K562 (cell line): ENCODE data around the gene EPHB2.

Experiments used
- BRF2 ChIP-seq: IDR thresholded peaks from 3 replicates; pipeline ENCODE4 v1.6.1; 2011; ENCODE audit warnings: borderline replicate concordance, mild to moderate bottlenecking; ENCODE audit not compliant: insufficient read length, insufficient read depth
- CCAR2 ChIP-seq: fragments of 200-400 bp; formaldehyde crosslinking; IDR thresholded peaks from 2 replicates; pipeline ENCODE4 v1.6.1; 2017; ENCODE audit warnings: mild to moderate bottlenecking, low read depth, low read length
- CTCF ChIP-seq, 3 experiments: IDR thresholded peaks in 2 of 3; conservative IDR thresholded peaks in 1 of 3; 2 replicates each; pipeline ENCODE4 v1.5.1; 2011 to 2012; ENCODE audit warnings: low read length in 3 of 3, mild to moderate bottlenecking in 3 of 3, control low read depth in 2 of 3, improper control_type of control experiment in 1 of 3, inconsistent platforms in 1 of 3, low read depth in 1 of 3, mixed read lengths in 1 of 3, moderate library complexity in 1 of 3; ENCODE audit not compliant: insufficient read depth in 2 of 3
- ELF1 ChIP-seq: fragments of 200-800 bp; sonication (Bioruptor generic); IDR thresholded peaks from 2 replicates; pipeline ENCODE4 v1.6.1; 2016; ENCODE audit warnings: missing genetic modification characterization, missing compliant biosample characterization
- EP300 ChIP-seq: IDR thresholded peaks from 2 replicates; pipeline ENCODE4 v1.6.1; 2012; ENCODE audit warnings: low read length, improper control_type of control experiment
- FIP1L1 ChIP-seq: fragments of 200-400 bp; formaldehyde crosslinking; IDR thresholded peaks from 2 replicates; pipeline ENCODE4 v1.6.1; 2018; ENCODE audit warnings: mild to moderate bottlenecking, low read depth, low read length; ENCODE audit not compliant: poor library complexity, severe bottlenecking
- JUN ChIP-seq, 2 experiments: sonication (generic) in 1 of 2; formaldehyde crosslinking in 1 of 2; IDR thresholded peaks; 2 replicates each; pipeline versions ENCODE4 v1.6.1 to v1.8.0; 2012 to 2022; ENCODE audit warnings: borderline replicate concordance in 2 of 2, mild to moderate bottlenecking in 2 of 2, improper control_type of control experiment in 1 of 2, low read depth in 1 of 2, low read length in 1 of 2, missing genetic modification reagents in 1 of 2
- KLF1 ChIP-seq: fragments of 450-650 bp; IDR thresholded peaks from 2 replicates; pipeline ENCODE4 v1.6.1; 2016; ENCODE audit warnings: missing genetic modification characterization, missing compliant biosample characterization
- MAX ChIP-seq: sonication (generic); formaldehyde crosslinking; IDR thresholded peaks from 2 replicates; pipeline ENCODE4 v1.9.0; 2022; ENCODE audit warnings: mild to moderate bottlenecking, missing genetic modification reagents
- RCOR1 ChIP-seq, 2 experiments: IDR thresholded peaks; 2 replicates each; pipeline ENCODE4 v1.6.1; 2012; ENCODE audit warnings: low read depth in 2 of 2, low read length in 2 of 2, borderline replicate concordance in 1 of 2, improper control_type of control experiment in 1 of 2
- ZFP91 ChIP-seq: sonication (generic); formaldehyde crosslinking; IDR thresholded peaks from 2 replicates; pipeline ENCODE4 v1.8.0; 2022; ENCODE audit warnings: mild to moderate bottlenecking, missing genetic modification reagents
- ZFX ChIP-seq: sonication (generic); formaldehyde crosslinking; IDR thresholded peaks from 2 replicates; pipeline ENCODE4 v1.8.0; 2022; ENCODE audit warnings: mild to moderate bottlenecking, missing genetic modification reagents, moderate library complexity
- ZNF124 ChIP-seq: sonication (generic); formaldehyde crosslinking; IDR thresholded peaks from 2 replicates; pipeline ENCODE4 v1.8.1; 2022; ENCODE audit warnings: missing genetic modification reagents
- ZNF140 ChIP-seq: fragments of 250-450 bp; sonication (Bioruptor Pico); IDR thresholded peaks from 2 replicates; pipeline ENCODE4 v1.8.0; 2021; ENCODE audit warnings: moderate library complexity, mild to moderate bottlenecking, inconsistent platforms

- TF ChIP-seq KLF1 (tag) (no peak), EP300 (no peak), ELF1 (tag) (no peak), ZFX (CRISPR knock-in tag) (no peak), ZFP91 (no peak), CTCF (IDR thresholded peaks at IDR 0.05 in 2 of 3, conservative IDR thresholded peaks at IDR 0.05 in 1 of 3; ENCODE audit: insufficient read depth in 2 of 3, low read depth in 1 of 3, low read length in 3 of 3) (no peak), ZNF140 (CRISPR knock-in tag) (no peak), RCOR1 (IDR thresholded peaks at IDR 0.05; ENCODE audit: borderline replicate concordance in 1 of 2, low read depth in 2 of 2, low read length in 2 of 2) (no peak), BRF2 (no peak), FIP1L1 (no peak), ZNF124 (CRISPR knock-in tag) (no peak), JUN (IDR thresholded peaks at IDR 0.05; ENCODE audit: borderline replicate concordance, low read depth, low read length) (no peak), JUN (CRISPR knock-in tag; IDR thresholded peaks at IDR 0.05; ENCODE audit: borderline replicate concordance) (no peak), MAX (CRISPR knock-in tag) (no peak), CCAR2 (no peak)
Measured at GRCh38 chr1:22837332-22837731, 126.7 kb downstream of the EPHB2 start.
